Heart left ventricle (tissue), 16 donors: ENCODE measurements around the gene SLC22A15. TPM values are rescaled to one million over a fixed set of nuclear protein-coding genes. Genes with fewer than 3 reads are reported as not detected.

Source experiments
- ATAC-seq, 4 donors: fragments of 200-7000 bp; cut with Tn5 transposase; one replicate each; pipeline ENCODE4 v1.9.1; 2020 to 2022; ENCODE audit warnings: moderate library complexity in 4 of 4, mild to moderate bottlenecking in 3 of 4, moderate number of reproducible peaks in 1 of 4
- DNase-seq, 5 donors: peaks; one replicate each; pipeline ENCODE4 v3.0.0-alpha.2; 2020
- H3K27ac ChIP-seq, 12 donors: fragments of 200-600 bp; sonication (generic) in 4 of 12; one replicate each; pipeline versions ENCODE4 v1.5.0 to v1.8.0; 2016 to 2022; ENCODE audit warnings: mild to moderate bottlenecking in 2 of 12
- H3K27me3 ChIP-seq, 9 donors: fragments of 200-600 bp; sonication (generic) in 2 of 9; one replicate each; pipeline versions ENCODE4 v1.5.1 to v1.8.0; 2016 to 2022; ENCODE audit warnings: mild to moderate bottlenecking in 3 of 9
- H3K36me3 ChIP-seq, 9 donors: fragments of 200-600 bp; sonication (generic) in 2 of 9; one replicate each; pipeline versions ENCODE4 v1.5.0 to v1.8.0; 2018 to 2022; ENCODE audit warnings: mild to moderate bottlenecking in 2 of 9
- H3K4me1 ChIP-seq, 12 donors: fragments of 200-600 bp; sonication (generic) in 4 of 12; one replicate each; pipeline versions ENCODE4 v1.5.0 to v1.8.0; 2016 to 2022; ENCODE audit warnings: mild to moderate bottlenecking in 3 of 12
- H3K4me3 ChIP-seq, 12 donors: fragments of 200-600 bp; sonication (generic) in 4 of 12; one replicate each; pipeline versions ENCODE4 v1.5.0 to v1.8.0; 2017 to 2022; ENCODE audit warnings: mild to moderate bottlenecking in 9 of 12, moderate library complexity in 4 of 12
- H3K9me3 ChIP-seq, 12 donors: fragments of 200-600 bp; sonication (generic) in 4 of 12; one replicate each; pipeline versions ENCODE4 v1.5.0 to v1.8.0; 2016 to 2022; ENCODE audit warnings: mild to moderate bottlenecking in 1 of 12
- POLR2A ChIP-seq, 2 donors: fragments of 450-650 bp; IDR thresholded peaks; one replicate each; pipeline ENCODE4 v1.6.1; 2017; ENCODE audit warnings: antibody characterized with exemption in 2 of 2, mild to moderate bottlenecking in 2 of 2, moderate library complexity in 2 of 2
- WGBS, 4 donors: extraction: QIAGEN DNeasy Blood & Tissue Kit in 2 of 4; methylation state at CpG; one replicate each; pipeline versions ENCODE4 v1.1.5 to v1.1.7; 2013 to 2018; 5-methylcytosine and 5-hydroxymethylcytosine counted together
- intact Hi-C, 10 donors: fragments of 100-400 bp; cut with DNase I; formaldehyde crosslinking; loops; one replicate each; pipeline versions ENCODE4 v1.11.1 to v1.14.2; 2022
- polyA plus RNA-seq, 2 donors: library from polyadenylated mRNA; stranded (reverse); fragments of 200-250 nt; gene quantifications; one replicate each; pipeline ENCODE4 v1.2.3, GENCODE V29; 2013
- total RNA-seq, 9 donors: library from RNA; depleted of rRNA in 2 of 9; stranded (reverse); fragments of >200 nt in 2 of 9; fragmentation: NEBNext Ultra II Directional in 3 of 9; extraction: Animal tissue kit (Norgen Biotek cat#: 25700) in 3 of 9; gene quantifications; one replicate each; pipeline versions ENCODE4 v1.1.0 to v1.2.4, GENCODE V29; 2016 to 2023
- TF ChIP-seq, protein P1 (sequence below), 12 donors: fragments of 200-600 bp; sonication (generic) in 4 of 12; IDR thresholded peaks; one replicate each; pipeline versions ENCODE4 v1.5.0 to v1.8.0; 2018 to 2022; ENCODE audit warnings: antibody characterized with exemption in 12 of 12, mild to moderate bottlenecking in 5 of 12
- donor health status: ischemic (EF 13 %, LVEDD 7.1; RV severe dilation, severe dysfunction).
- donor health status: healthy with polysubstance abuse.
- donor health status: DM: no; HTN: yes; CAD: no.
- donor health status: DM: no; HTN: no; CAD: no.
- donor health status: ischemic (EF 25% LVEDD 6.9; RV normal size, moderate dysfunction).
- donor health status: ischemic (EF 25% LVEDD 5.7; RV mildly dilated, moderate dysfunction).
- donor health status: healthy.
- donor health status: DM: yes; HTN: yes; CAD: no.
- donor health status: ischemic (EF 35%, LVEDD 5.7; RV mildly dilated, moderate dysfunction).
- donor health status: nonischemic (EF 11% LVEDD 7.7; RV severe dilation, severe dysfunction).
- donor health status: DM: yes; HTN: yes; CAD: no.
- donor health status: PGD.
- donor health status: ischemic (EF 29% LVEDD 5.4; RV normal size, mild dysfunction).
- donor health status: nonischemic (EF 23%, LVEDD 6.1; RV moderate dilation, normal function).

Gene SLC22A15
- total and polyA plus RNA-seq, 11 donors: 2.7 to 9.4 (median 7.9) TPM

- ATAC-seq (no peak), DNase-seq (peak in 1 of 5 donors; percentile 29)
- H3K27ac ChIP-seq: peak overlapping the region; percentile 57 to 91 (median 78)
- intact Hi-C loops: loop anchor here in 2 of 10 donors (5.0 kb wide), 1 partner anchor 170 kb away; no protein-coding TSS in a partner anchor
- no peaks in the 10 kb centered on the region for H3K27me3 ChIP-seq
- peak overlapping the region; percentile 60 to 86 (median 76) for H3K4me3 ChIP-seq
- H3K36me3 ChIP-seq: no peaks in the 10 kb centered on the region
- WGBS, 4 donors: 59 to 64% (median 63%) methylated on average over 12 to 15 of the region's 15 CpGs
- H3K9me3 ChIP-seq: no peaks in the 10 kb centered on the region
- peaks cover 0 to 49% (median 11%) of the 10 kb centered on the region in 12 donors for H3K4me1 ChIP-seq
- TF ChIP-seq POLR2A (IDR thresholded peaks at IDR 0.05): no peak
- TF ChIP-seq, protein P1, sequence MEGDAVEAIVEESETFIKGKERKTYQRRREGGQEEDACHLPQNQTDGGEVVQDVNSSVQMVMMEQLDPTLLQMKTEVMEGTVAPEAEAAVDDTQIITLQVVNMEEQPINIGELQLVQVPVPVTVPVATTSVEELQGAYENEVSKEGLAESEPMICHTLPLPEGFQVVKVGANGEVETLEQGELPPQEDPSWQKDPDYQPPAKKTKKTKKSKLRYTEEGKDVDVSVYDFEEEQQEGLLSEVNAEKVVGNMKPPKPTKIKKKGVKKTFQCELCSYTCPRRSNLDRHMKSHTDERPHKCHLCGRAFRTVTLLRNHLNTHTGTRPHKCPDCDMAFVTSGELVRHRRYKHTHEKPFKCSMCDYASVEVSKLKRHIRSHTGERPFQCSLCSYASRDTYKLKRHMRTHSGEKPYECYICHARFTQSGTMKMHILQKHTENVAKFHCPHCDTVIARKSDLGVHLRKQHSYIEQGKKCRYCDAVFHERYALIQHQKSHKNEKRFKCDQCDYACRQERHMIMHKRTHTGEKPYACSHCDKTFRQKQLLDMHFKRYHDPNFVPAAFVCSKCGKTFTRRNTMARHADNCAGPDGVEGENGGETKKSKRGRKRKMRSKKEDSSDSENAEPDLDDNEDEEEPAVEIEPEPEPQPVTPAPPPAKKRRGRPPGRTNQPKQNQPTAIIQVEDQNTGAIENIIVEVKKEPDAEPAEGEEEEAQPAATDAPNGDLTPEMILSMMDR (IDR thresholded peaks at IDR 0.05): no peak
Observed at GRCh38 chr1:115976921-115977498, 697 bp downstream of the SLC22A15 start.

DNA sequence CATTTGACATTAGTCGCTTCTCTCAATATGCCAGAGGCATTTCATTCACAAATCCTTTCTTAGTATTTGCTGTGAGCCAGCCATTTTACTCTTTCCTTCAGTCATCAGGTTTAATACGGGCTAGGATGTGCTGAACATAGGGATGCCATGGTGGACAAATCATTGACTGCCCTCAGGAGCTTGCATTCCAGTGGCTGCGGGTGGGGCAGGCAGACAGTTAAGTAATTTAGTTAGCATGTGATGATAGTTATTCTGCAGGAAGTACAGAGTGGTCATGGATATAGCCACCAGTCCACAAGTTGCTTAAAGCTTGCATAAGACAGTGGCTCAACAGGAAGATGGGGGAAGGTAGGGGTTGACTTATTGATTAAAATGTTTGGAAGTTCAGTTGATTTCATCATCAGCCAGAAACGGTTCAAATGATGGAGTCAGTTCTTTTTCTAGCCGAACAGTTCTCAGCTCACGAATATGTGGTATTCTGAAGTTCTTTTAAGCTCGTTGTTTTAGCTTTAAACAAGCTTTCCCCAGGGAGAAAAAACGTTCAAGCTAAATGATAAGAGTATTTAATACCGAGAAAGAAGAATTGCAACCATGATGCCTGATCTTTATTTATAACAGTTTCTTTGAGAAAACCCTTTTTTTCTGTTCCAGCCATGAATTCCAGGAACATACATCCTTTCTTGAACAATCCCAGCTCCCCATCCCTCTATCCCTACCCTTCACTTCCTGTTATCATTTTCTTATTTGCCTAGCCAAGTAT lies 1.4 kb downstream of the SLC22A15 start:
- intact Hi-C loops: loop anchor here in 2 of 10 donors (5.0 kb wide), 1 partner anchor 170 kb away; no protein-coding TSS in a partner anchor
- Histone ChIP-seq H3K27me3 (no peaks in the 10 kb centered on the region), H3K9me3 (no peaks in the 10 kb centered on the region), H3K4me1 (peaks cover 0 to 55% (median 12%) of the 10 kb centered on the region in 12 donors), H3K36me3 (no peaks in the 10 kb centered on the region), H3K27ac (peak overlapping the region in 11 of 12 donors; percentile 71 to 91 (median 79)), H3K4me3 (peak overlapping the region; percentile 60 to 86 (median 76))
- DNase-seq (no peak), ATAC-seq (peak in 3 of 4 donors; percentile 30 to 36 (median 36))
- TF ChIP-seq POLR2A (IDR thresholded peaks at IDR 0.05): no peak
- TF ChIP-seq, protein P1 (IDR thresholded peaks at IDR 0.05): no peak
- WGBS, 4 donors: 54 to 63% (median 59%) methylated on average over 9 of the region's 9 CpGs

- H3K9me3 ChIP-seq: no peaks in the 10 kb centered on the region
- peaks cover 0 to 60% (median 12%) of the 10 kb centered on the region in 12 donors for H3K4me1 ChIP-seq
- ATAC-seq (no peak), DNase-seq (no peak)
- peak overlapping the region in 1 of 12 donors; percentile 88 for H3K27ac ChIP-seq
- no peak for TF ChIP-seq POLR2A (IDR thresholded peaks at IDR 0.05)
- TF ChIP-seq, protein P1 (IDR thresholded peaks at IDR 0.05): no peak
- WGBS, 4 donors: 85 to 91% (median 89%) methylated on average over 6 of the region's 6 CpGs
- H3K36me3 ChIP-seq: no peaks in the 10 kb centered on the region
- no peaks in the 10 kb centered on the region for H3K27me3 ChIP-seq
- peak overlapping the region in 3 of 12 donors; percentile 71 to 86 (median 79) for H3K4me3 ChIP-seq
- intact Hi-C loops: loop anchor here in 2 of 10 donors (5.0 kb wide), 1 partner anchor 171 kb away; no protein-coding TSS in a partner anchor
Observed at GRCh38 chr1:115978292-115978941, 2.1 kb downstream of the SLC22A15 start.
